HG03139 (cell line): ENCODE measurements around the gene PRR23A.
"Not testable (repeated sequence)": the region's sequence is repeated elsewhere in the genome, so short reads cannot be mapped to it uniquely, and the experiment has no call there.

ENCODE experiments used
- ATAC-seq: cut with Tn5 transposase; IDR thresholded peaks from one replicate; pipeline ENCODE4 v1.9.1; 2021; ENCODE audit not compliant: unreplicated experiment

Gene PRR23A

GRCh38 chr3:139006051-139006716 lies at the start of gene PRR23A:
Gene PRR23A (minus strand): TSS chr3:139006268. CDS start chr3:139006268, 0 bp downstream.
- ATAC-seq = no peak

GRCh38 chr3:139052802-139053600 lies 46.9 kb upstream of the PRR23A start:
- no peak for ATAC-seq

DNA sequence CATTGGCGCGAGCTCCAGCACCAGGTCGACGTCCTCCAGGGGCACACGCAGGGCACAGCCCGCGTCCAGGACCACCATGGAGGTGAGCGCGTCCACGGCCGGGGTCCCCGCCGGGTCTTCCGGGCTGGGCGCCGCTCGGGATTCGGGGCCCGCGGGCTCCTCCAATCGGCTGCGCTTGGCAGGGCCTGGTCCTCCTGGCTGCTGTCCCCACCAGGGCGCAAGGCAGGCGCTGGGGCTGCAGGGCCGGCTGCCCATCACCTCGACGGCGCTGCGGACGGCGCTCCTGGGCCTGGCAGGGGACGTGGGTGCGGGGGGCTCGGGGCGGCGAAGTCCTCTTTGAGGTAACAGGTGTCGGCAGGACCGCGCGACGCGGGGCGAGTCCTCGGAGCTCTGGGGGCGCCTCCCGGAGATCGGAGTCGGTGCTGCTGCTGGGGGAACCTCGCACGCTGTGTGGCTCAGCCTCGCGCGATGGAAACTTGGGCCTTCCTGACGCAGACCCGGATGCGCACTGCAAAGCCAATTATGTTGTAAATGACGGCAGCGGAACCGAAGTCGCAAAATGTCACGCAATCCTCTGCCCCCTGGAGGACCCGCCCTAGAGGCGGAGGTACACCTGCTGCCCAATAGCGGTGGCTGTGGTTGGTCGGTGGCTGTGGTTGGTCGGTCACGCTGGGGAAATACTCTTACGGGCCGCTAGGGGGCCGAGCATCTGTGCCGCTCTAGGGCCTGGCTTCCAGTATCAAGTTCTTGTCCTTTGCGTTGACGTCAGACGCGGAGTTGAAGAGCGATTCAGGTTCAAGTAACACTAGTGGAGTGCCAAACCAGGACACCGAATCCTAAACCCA lies 38.5 kb upstream of the PRR23A start, which contains the start of gene PRR23C:
PRR23C (minus strand) TSS at position 527 of the 845 bp plus-strand sequence; CDS start at position 255, 272 bp downstream.
- ATAC-seq = no peak

DNA sequence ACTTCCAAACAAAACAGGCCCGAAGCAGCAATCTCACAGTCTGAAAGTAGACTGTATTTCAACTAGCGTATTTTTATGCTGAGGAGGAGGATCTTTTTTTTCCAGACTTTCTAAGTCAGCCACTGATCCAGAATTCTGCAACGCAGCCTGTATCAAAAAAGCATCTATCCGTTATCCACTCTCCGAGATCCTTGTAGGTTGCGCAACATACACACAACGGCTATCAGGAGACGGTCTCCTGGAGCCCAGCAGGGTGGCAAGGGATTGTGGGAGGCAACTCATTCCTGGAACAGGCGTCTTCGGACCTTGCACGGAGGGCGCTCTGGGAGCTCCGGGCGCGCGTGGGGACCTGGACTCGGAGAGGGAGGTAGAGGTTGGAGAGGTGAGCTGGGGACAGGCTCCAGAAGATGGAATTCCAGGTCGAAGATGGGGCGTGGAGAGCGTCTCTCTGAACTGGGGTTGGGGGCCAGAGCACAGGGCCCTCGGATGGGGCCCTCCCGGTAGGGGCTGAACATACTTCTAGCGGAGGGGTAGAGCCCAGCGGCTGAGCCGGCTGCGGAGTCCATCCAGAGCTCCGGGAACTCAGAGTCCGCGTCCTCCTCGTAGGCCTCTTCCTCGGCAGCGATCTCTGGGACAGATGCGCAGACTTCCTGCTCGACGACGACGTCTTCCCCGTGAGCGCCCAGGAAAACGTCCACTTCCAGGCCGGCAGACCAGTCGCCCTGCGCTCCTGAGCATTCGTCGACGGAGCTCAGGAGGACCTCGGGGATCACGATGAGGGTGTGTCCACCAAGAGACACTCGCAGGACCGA lies 37.7 kb upstream of the PRR23A start:
- no peak for ATAC-seq

- ATAC-seq = no peak
Measured at GRCh38 chr3:139037478-139037877, 31.4 kb upstream of the PRR23A start.

GRCh38 chr3:139032326-139033002 lies 26.4 kb upstream of the PRR23A start:
- ATAC-seq = no peak

- not testable (repeated sequence) for ATAC-seq
Measured at GRCh38 chr3:139030576-139030975, 24.5 kb upstream of the PRR23A start.

DNA sequence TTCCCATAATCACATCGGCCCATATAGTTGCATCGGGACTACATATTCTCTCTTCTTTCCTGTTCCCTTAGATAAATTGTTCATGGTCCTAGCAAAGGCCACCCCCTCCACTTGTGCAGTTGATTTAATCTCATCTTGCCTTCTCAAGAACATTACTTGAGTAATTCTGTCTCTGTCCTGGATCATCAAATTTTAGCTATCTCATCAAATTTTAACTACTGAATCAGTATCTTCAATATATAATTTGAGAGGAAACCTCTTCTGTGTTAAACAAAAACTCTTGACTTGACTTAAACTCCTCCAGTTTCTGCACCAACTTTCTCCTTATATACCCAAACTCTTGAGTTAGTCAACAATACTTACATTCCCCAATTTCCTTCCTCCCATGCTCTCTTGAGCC lies 18.9 kb upstream of the PRR23A start:
- no peak for ATAC-seq

- no peak for ATAC-seq
Measured at GRCh38 chr3:139020868-139021234, 14.8 kb upstream of the PRR23A start, which contains the start of gene PRR23B. Gene PRR23B (minus strand): TSS chr3:139020926. CDS start chr3:139020661, 265 bp downstream.

GRCh38 chr3:139020036-139020867 lies 14.2 kb upstream of the PRR23A start:
- no peak for ATAC-seq

- ATAC-seq = no peak
Measured at GRCh38 chr3:139016430-139017048, 10.5 kb upstream of the PRR23A start.

DNA sequence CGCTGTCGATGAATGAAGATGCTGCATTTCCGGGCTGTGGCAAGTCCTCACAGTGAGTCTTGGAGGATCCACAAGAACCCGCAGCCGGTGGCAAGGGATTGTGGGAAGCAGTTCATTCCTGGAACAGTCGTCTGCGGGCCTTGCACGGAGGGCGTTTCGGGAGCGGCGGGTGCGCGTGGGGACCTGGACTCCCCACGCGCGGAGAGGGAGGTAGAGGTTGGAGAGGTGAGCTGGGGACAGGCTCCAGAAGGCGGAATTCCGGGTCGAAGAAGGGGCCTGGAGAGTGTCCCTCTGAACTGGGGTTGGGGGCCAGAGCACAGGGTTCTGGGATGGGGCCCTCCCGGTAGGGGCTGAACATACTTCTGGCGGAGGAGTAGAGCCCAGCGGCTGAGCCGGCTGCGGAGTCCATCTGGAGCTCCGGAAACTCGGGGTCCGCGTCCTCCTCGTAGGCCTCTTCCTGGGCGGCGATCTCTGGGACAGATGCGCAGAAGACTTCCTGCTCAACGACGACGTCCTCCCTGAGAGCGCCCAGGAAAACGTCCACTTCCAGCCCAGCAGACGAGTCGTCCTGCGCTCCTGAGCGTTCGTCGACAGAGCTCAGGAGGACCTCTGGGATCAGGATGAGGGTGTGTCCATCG lies 593 bp downstream of the PRR23A start:
- ATAC-seq = no peak

- ATAC-seq = no peak
Measured at GRCh38 chr3:138995706-138996105, 10.4 kb downstream of the PRR23A start.

DNA sequence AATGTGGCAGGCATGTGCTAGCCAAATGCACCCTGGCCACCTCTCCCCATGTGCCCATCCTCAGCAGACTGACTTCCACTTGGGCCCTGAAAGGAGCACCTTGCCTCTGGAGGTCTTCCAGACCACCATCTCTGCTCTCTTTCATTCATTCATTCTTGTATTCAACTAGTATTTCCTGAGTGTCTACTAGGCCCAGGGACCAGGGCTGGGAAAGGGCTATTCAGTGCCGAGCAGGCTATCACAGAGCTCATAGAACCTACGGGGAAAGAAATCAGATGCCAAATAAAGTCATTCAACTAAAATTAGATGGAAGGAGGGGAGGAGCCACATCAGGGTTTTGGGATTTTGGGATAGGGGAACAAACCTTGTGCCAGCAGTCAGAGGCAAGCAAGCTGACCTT lies 18.9 kb downstream of the PRR23A start:
- no peak for ATAC-seq

DNA sequence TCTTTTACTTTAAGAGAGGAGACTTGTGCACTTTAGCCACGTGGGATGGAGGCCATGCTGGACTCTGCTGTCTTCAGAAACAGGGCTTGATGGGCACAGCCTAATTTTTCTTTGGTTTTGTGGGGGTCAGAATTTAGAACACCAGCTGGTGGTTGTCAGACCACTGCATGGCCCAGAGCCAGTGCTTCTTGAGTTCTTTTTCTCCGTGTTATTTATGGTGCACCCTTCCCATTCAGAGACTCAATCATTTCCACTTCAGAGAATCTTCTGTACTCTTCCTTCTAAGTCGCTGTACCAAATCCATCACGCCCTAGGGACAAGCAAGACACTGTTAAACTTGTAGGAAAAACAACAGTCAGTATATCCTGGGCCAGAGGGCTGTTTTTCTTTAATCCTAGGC lies 20.1 kb downstream of the PRR23A start:
- ATAC-seq = no peak

DNA sequence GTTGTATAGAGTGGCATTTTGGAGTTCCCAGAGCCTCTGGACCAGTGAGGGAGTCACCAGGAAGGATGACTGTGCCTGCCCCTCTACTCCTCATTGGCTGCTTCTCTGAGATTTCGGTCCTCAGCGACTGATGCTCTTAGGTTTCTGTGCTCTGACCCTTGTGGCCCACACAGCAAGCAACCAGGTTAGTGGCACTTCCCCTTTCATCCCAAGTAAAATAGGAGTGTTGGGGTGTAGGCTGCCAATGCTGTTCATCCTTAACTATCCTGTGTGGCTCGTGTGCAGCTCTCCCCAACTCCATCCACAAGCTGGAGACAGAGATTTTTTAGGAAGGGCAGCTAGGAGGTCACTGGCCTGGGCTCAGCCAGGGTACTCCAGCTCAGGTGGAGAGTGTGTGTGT lies 21.3 kb downstream of the PRR23A start:
- ATAC-seq = no peak

DNA sequence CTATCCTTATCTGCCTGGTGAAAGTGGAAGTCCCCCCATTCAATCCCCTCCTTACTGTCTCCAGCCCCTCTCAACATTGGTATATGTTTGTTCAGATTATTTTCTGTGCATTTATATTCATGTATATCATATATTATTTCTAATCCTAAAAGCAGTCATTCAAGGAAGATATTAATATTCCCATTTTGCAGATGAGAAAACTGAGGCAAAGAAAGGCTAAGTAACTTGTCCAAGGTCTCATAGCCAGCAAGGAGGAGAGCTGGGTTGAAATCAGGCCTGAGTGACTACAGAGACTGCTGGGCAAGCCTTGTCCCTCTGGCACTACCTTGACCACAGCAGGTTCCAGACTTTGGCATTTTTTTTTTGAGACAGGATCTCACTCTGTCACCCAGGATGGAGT lies 30.0 kb downstream of the PRR23A start:
- ATAC-seq = no peak

DNA sequence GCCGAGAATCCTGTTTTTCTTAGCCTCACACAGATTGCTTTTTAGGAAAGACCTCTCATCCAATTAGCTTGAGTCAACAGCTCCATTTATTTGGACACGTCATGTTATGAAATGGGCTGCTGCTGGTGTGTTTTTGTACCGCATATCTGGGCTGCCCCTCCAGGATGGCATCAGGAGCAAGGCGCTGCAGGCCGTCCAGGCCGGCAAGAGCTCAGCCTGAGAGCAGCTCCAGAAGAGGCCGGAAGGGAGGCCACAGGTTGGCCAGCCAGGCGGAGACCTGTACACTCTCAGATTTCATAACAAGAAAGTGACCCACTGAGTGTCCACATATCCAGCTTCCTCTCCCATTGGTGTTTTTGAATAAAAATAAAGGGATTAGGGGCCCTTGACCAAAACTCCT lies 30.7 kb downstream of the PRR23A start:
- ATAC-seq = no peak
